RWPE1 (cell line): ENCODE data around the gene BAIAP2.

Experiments used
- CTCF ChIA-PET: fragments of 350-600 bp; sonication (Branson Sonifier 250); formaldehyde crosslinking; extraction: SDS; loops from one replicate; lab custom pipeline; 2021; lab: Yijun Ruan, JAX
- POLR2A ChIA-PET: fragments of 400-600 bp; formaldehyde crosslinking; extraction: SDS; loops from one replicate; lab custom pipeline; 2020; ENCODE audit warnings: antibody characterized with exemption; ENCODE audit not compliant: low non-redundant PET; lab: Yijun Ruan, JAX
- DNase-seq: peaks from one replicate; pipeline ENCODE4 v3.0.0; 2012; ENCODE audit warnings: low spot score
- H3K27ac ChIP-seq: fragments of 450-650 bp; 2 replicates; pipeline ENCODE4 v1.5.1; 2017
- TF ChIP-seq, protein P1 (sequence below): fragments of 450-650 bp; conservative IDR thresholded peaks from 2 replicates; pipeline ENCODE4 v1.5.1; 2017; ENCODE audit warnings: low read depth, mild to moderate bottlenecking

The BAIAP2 gene

DNA sequence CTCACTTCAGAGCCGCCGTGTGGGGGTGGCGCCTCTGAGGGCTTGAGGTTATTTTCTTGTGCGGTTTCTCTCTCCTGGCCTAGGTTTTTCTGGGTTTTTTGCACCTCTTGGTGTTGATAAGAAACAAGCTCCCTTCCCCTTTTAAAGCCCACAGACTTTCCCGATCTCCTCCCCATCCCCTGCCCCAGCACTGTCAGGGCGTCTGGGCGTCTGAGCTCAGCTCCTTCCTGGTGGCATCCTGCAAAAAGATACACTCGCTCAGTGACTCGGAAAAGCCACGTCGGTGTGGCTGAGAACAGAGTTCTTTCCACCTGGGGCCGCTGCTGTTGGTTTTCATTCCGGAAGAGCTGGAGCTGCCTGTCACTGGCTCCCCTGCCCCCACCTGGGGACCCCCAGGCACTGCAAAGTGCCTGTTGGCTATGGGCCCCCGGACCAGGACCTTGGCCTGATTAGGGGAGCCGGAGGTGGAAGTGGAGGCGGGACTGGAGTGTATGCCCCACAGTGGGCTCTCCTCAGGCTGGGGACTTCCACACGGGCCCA is 14.5 kb downstream of the BAIAP2 start:
- POLR2A ChIA-PET: no interaction called here
- no peak for DNase-seq
- H3K27ac ChIP-seq: peak overlapping the region; percentile 98
- TF ChIP-seq, protein P1, sequence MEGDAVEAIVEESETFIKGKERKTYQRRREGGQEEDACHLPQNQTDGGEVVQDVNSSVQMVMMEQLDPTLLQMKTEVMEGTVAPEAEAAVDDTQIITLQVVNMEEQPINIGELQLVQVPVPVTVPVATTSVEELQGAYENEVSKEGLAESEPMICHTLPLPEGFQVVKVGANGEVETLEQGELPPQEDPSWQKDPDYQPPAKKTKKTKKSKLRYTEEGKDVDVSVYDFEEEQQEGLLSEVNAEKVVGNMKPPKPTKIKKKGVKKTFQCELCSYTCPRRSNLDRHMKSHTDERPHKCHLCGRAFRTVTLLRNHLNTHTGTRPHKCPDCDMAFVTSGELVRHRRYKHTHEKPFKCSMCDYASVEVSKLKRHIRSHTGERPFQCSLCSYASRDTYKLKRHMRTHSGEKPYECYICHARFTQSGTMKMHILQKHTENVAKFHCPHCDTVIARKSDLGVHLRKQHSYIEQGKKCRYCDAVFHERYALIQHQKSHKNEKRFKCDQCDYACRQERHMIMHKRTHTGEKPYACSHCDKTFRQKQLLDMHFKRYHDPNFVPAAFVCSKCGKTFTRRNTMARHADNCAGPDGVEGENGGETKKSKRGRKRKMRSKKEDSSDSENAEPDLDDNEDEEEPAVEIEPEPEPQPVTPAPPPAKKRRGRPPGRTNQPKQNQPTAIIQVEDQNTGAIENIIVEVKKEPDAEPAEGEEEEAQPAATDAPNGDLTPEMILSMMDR: no peak
- CTCF ChIA-PET: interaction anchor here (0.6 to 1.1 kb wide), 2 partner anchors 19 to 49 kb away, joined by 3 read pairs; no protein-coding TSS in a partner anchor

DNA sequence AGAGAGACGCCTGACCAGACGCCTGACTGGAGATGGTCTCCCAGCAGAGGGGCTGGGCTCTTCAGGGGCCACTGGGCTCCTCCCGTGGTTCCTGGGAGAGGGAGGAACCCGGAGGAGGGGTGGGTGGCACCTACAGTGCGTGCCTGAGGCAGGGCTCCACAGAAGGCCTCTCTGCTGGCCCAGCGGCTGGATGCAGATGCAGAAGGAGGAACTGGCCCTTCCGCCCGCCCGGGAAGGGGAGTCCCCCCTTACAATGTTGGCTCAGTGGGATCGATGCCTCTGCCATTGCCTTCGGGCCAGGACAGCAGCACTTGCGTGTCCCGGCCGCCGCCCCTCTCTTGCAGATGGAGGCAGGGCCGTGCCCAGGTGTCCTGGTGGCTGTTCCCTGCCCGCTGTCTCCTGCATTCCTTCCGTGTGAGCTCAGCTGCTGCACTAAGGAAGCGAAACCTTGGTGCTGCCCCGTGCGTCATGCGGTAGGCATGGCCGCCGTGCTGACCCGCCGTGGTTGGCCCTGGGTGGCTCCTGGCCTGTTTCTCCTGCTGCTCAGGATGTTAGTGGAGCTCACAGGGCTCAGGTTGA is 15.1 kb downstream of the BAIAP2 start:
- ChIA-PET CTCF (interaction anchor here (0.6 to 1.1 kb wide), 3 partner anchors 20 to 48 kb away, joined by 3 read pairs; no protein-coding TSS in a partner anchor), POLR2A (no interaction called here)
- H3K27ac ChIP-seq: peak overlapping the region; percentile 98
- TF ChIP-seq, protein P1: no peak
- DNase-seq: peak; percentile 83

DNA sequence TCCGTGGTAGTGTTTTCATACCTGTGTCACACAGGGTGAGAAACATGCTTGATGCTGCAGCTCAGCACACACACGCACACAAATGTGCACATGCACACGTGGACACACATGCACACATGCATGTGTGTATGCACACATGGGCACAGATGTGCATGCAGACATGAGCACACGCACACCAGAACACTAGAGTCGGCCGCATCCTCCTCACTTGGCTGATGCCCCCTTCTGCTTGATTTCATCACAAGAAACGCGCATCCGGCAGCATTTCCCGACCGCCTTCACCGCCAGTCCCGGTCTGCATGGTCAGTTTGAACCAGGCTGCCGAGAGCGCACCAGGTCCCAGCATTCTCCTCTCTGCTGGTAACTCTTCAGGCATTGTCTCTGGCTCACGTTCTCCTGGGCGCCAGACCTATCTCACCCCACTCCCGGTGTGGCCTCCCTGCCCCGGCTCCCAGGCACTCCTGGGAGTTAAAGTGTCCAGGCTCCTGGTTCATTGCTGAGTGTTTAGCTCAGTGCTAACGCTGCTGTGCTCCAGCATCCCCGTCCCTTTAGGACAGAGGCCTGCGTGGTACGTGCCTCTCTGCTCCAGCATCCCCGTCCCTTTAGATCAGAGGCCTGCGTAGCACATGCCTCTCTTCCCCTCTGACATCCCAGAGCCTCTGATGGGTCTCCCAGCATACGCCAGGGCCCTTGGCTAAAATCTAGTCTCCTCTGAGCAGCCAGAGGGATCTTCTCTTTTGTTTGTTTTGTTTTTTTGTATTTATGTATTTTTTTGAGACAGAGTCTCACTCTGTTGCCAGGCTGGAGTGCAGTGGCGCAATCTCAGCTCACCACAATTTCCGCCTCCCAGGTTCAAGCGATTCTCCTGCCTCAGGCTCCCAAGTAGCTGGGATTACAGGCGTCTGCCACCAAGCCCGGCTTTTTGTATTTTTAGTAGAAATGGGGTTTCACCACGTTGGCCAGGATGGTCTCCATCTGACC is 16.0 kb downstream of the BAIAP2 start:
- DNase-seq: no peak
- H3K27ac ChIP-seq: peak overlapping the region; percentile 98
- CTCF ChIA-PET: interaction anchor here (0.6 kb wide), 1 partner anchor 19 kb away, joined by 3 read pairs; no protein-coding TSS in a partner anchor
- POLR2A ChIA-PET: no interaction called here
- TF ChIP-seq, protein P1: no peak

DNA sequence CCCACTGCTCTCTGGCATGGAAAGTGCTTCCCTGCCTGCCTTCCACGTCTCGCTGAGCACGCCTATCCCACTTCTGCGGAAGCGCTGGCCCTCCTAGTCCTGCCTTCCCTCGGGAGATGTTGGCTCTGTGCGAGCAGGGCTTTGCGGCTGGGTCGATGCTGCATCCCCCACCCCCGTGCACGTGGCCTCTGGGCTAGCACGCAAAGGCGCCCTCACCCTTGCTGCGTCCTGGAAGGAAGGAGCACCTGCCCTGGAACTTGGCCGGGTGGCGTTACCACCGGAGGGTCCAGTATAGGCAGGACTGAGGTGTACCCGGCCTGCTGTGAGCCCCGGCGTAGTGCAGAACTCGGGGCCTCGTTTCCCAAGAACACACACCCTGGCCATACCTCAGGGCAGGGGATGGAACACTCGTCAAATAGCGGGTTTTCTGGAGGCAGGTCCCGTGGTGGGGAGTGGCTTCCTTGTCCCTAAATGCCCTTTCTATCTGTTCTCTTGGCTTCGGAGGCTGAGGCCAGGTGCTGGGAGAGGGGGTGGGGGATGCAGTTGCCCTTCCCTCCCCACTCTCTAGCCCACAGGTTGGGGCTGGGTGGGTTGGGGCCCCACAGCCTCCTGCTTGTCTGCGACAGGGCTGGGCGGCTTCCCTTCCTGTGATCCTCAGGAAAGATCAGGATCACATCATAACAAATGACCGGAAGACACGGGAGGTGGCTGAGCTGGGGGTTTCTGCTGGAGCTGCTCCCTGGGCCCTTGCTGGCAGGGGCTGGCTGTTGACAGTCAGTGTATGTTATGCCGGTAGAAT is 17.4 kb downstream of the BAIAP2 start:
- TF ChIP-seq, protein P1: no peak
- no peak for DNase-seq
- peak overlapping the region; percentile 98 for H3K27ac ChIP-seq
- POLR2A ChIA-PET: no interaction called here
- CTCF ChIA-PET: interaction anchor here (0.6 to 0.8 kb wide), 3 partner anchors 11 to 28 kb away, joined by 3 to 5 read pairs (median 4); no protein-coding TSS in a partner anchor

DNA sequence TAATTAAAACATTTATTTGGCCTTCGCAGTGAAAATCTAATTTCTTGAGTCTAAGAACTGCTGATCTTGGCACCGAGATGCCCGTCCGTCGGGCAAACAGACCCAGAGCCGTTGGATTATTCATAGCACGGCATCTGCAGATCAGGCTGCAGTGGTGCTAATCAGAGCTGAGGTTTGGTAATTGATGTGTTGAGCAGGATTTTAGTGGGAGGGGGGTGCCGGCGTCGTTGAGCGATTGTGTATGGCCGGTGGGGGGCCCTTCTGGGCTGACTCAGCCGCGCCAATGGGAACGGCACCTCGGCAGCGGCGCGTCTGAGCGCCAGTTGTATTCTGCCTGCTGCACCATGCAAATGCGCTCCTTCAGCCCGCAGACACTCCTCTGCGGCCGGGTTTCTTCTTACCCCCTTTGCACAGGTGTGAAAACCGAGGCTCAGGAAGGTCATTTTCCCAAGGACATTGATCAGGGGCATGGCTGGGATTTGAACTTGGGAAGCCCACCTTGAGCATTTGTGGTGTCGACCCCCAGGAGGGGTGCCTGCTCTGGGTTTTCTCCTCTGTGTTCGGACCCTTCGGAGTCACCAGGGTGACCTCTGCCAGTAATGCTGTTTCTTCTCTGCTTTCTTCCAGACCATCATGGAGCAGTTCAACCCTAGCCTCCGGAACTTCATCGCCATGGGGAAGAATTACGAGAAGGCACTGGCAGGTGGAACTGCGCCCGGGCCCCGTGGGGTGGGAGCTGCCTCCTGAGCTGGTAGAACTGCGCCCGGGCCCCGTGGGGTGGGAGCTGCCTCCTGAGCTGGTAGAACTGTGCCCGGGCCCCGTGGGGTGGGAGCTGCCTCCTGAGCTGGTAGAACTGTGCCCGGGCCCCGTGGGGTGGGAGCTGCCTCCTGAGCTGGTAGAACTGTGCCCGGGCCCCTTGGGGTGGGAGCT is 18.4 kb downstream of the BAIAP2 start:
- POLR2A ChIA-PET: no interaction called here
- H3K27ac ChIP-seq: peak overlapping the region; percentile 98
- TF ChIP-seq, protein P1: no peak
- CTCF ChIA-PET: interaction anchor here (1.5 kb wide), 1 partner anchor 13 kb away, joined by 4 read pairs; no protein-coding TSS in a partner anchor
- no peak for DNase-seq
